ENCODE measurements around the gene SEL1L2.

SEL1L2 gene

DNA sequence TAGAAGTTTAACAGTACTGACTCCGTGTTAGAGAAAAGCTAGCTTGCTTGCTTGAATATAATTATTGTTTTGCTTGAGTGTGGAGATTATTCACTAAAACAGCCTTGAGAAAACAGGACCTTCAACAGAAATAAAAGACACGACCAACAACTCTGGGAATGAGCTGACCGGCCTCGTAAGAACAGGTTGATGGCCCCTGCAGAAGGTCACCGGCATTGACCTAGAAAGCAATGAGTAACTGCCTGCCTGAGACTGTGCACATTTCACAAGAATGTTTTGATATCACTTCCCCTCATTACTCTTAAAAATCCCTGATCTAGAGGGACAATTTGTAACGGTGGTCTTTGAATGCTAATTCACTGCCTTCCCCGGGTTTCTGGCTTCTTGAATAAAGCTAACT, 49.4 kb downstream of the SEL1L2 start (continued):
- TF ChIP-seq ZNF610 (tag by site-specific recombination; IDR thresholded peaks at IDR 0.05; ENCODE audit: borderline replicate concordance) (no peak), ZNF223 (tag by site-specific recombination; IDR thresholded peaks at IDR 0.05) (no peak), INSM2 (tag by site-specific recombination; IDR thresholded peaks at IDR 0.05) (no peak), ZNF514 (tag by site-specific recombination; IDR thresholded peaks at IDR 0.05) (no peak), ZNF112 (tag by site-specific recombination; IDR thresholded peaks at IDR 0.05) (no peak), PRDM10 (tag by site-specific recombination; IDR thresholded peaks at IDR 0.05) (no peak)

- Histone ChIP-seq H3K9me3 (ENCODE audit: control insufficient read depth, insufficient read depth, low read depth, low read length) (no peaks in the 10 kb centered on the region), H3K36me3 (ENCODE audit: control insufficient read depth in 2 of 2, insufficient read depth in 1 of 2, low read length in 2 of 2) (no peaks in the 10 kb centered on the region), H3K27ac (ENCODE audit: extremely low read depth, low read depth, low read length) (no peak overlapping the region), H3K4me3 (ENCODE audit: low read depth, low read length) (no peak overlapping the region), H3K4me1 (ENCODE audit: control insufficient read depth, insufficient read depth, low read length) (no peaks in the 10 kb centered on the region)
- POLR2A ChIA-PET = no interaction called here
- CTCF ChIA-PET = no interaction called here
- TF ChIP-seq GLIS2 (tag by site-specific recombination; IDR thresholded peaks at IDR 0.05) = no peak
- TF ChIP-seq ZBTB21 (tag by site-specific recombination; IDR thresholded peaks at IDR 0.05) = no peak
- TF ChIP-seq ZNF692 (tag by site-specific recombination; IDR thresholded peaks at IDR 0.05) = no peak
- no peak for TF ChIP-seq KLF9 (tag by site-specific recombination; IDR thresholded peaks at IDR 0.05; ENCODE audit: low read depth)
- no peak for TF ChIP-seq IKZF3 (tag by site-specific recombination; IDR thresholded peaks at IDR 0.05)
- TF ChIP-seq, protein P1, sequence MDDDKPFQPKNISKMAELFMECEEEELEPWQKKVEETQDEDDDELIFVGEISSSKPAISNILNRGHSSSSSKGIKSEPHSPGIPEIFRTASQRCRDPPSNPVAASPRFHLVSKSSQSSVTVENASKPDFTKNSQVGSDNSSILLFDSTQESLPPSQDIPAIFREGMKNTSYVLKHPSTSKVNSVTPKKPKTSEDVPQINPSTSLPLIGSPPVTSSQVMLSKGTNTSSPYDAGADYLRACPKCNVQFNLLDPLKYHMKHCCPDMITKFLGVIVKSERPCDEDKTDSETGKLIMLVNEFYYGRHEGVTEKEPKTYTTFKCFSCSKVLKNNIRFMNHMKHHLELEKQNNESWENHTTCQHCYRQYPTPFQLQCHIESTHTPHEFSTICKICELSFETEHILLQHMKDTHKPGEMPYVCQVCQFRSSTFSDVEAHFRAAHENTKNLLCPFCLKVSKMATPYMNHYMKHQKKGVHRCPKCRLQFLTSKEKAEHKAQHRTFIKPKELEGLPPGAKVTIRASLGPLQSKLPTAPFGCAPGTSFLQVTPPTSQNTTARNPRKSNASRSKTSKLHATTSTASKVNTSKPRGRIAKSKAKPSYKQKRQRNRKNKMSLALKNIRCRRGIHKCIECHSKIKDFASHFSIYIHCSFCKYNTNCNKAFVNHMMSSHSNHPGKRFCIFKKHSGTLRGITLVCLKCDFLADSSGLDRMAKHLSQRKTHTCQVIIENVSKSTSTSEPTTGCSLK (tag by site-specific recombination; IDR thresholded peaks at IDR 0.05) = no peak
- TF ChIP-seq, protein P2, sequence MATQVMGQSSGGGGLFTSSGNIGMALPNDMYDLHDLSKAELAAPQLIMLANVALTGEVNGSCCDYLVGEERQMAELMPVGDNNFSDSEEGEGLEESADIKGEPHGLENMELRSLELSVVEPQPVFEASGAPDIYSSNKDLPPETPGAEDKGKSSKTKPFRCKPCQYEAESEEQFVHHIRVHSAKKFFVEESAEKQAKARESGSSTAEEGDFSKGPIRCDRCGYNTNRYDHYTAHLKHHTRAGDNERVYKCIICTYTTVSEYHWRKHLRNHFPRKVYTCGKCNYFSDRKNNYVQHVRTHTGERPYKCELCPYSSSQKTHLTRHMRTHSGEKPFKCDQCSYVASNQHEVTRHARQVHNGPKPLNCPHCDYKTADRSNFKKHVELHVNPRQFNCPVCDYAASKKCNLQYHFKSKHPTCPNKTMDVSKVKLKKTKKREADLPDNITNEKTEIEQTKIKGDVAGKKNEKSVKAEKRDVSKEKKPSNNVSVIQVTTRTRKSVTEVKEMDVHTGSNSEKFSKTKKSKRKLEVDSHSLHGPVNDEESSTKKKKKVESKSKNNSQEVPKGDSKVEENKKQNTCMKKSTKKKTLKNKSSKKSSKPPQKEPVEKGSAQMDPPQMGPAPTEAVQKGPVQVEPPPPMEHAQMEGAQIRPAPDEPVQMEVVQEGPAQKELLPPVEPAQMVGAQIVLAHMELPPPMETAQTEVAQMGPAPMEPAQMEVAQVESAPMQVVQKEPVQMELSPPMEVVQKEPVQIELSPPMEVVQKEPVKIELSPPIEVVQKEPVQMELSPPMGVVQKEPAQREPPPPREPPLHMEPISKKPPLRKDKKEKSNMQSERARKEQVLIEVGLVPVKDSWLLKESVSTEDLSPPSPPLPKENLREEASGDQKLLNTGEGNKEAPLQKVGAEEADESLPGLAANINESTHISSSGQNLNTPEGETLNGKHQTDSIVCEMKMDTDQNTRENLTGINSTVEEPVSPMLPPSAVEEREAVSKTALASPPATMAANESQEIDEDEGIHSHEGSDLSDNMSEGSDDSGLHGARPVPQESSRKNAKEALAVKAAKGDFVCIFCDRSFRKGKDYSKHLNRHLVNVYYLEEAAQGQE (tag by site-specific recombination; IDR thresholded peaks at IDR 0.05) = no peak
- TF ChIP-seq KLF1 (tag by site-specific recombination; IDR thresholded peaks at IDR 0.05) = no peak
Measured at GRCh38 chr20:13936781-13937576, 53.4 kb downstream of the SEL1L2 start.
